Fibroblast of pulmonary artery (primary cell): ENCODE results near the gene PLP1.
A peak's percentile ranks its signal among the peaks of the same experiment; 100 is the strongest.

Experiments used
- DNase-seq: peaks from one replicate; pipeline ENCODE4 v3.0.0-alpha.2; 2010; ENCODE audit warnings: low read depth
- H3K4me3 ChIP-seq: replicated peaks from 2 replicates; pipeline ENCODE4 v1.5.1; 2011; ENCODE audit warnings: low read depth, mild to moderate bottlenecking, control low read depth, low read length, moderate library complexity
- TF ChIP-seq, protein P1 (sequence below): IDR thresholded peaks from 2 replicates; pipeline ENCODE4 v1.5.1; 2011; ENCODE audit warnings: mild to moderate bottlenecking, control low read depth, low read length, inconsistent platforms; ENCODE audit errors: missing control alignments

The PLP1 gene

DNA sequence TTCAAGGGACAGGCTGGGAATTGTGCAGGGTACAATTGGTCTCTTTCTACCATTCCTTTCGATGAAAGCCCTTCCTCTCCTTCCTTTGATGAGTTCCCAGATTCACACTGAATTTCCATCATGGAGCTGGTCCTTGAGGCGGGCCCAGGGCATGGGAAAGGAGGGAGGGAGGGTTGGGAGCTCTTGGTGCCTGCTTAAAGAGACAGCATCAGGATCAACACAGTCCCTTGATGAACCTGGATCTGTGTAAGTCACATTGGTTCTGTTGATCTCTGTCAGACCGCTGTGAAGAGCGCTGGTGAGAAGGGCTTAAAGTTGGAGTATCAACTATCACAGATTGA lies 4.4 kb downstream of the PLP1 start:
- TF ChIP-seq, protein P1, sequence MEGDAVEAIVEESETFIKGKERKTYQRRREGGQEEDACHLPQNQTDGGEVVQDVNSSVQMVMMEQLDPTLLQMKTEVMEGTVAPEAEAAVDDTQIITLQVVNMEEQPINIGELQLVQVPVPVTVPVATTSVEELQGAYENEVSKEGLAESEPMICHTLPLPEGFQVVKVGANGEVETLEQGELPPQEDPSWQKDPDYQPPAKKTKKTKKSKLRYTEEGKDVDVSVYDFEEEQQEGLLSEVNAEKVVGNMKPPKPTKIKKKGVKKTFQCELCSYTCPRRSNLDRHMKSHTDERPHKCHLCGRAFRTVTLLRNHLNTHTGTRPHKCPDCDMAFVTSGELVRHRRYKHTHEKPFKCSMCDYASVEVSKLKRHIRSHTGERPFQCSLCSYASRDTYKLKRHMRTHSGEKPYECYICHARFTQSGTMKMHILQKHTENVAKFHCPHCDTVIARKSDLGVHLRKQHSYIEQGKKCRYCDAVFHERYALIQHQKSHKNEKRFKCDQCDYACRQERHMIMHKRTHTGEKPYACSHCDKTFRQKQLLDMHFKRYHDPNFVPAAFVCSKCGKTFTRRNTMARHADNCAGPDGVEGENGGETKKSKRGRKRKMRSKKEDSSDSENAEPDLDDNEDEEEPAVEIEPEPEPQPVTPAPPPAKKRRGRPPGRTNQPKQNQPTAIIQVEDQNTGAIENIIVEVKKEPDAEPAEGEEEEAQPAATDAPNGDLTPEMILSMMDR, result no peak
- H3K4me3 ChIP-seq, result no peak overlapping the region
- DNase-seq, result no peak

GRCh38 chrX:103781706-103782105 lies 5.1 kb downstream of the PLP1 start:
- TF ChIP-seq, protein P1, result no peak
- H3K4me3 ChIP-seq, result no peak overlapping the region

GRCh38 chrX:103782640-103783039 lies 6.0 kb downstream of the PLP1 start:
- H3K4me3 ChIP-seq, result no peak overlapping the region
- TF ChIP-seq, protein P1, result no peak

More at GRCh38 chrX:103781706-103782105, 5.1 kb downstream of the PLP1 start:
- no peak for DNase-seq

DNA sequence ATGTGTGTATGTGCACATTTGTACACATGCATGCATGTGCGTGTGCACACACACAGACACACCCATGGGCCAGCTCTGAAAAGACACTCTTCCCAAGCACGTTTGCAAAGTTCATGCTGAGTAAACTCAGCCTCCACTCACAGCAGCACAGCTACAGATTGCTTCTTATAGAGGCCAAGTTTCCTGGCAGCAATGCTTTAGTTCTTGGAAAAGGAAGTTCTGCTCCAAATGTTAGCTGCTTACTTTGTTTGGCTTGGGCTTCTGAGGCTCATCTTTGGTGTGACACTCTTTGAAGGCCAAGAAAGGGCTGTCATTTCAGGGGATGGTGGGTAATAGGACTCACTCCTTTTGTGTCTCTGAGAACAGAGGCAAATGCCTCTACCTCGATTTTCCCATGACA lies 6.6 kb downstream of the PLP1 start:
- no peak overlapping the region for H3K4me3 ChIP-seq
- DNase-seq, result no peak
- TF ChIP-seq, protein P1, result no peak

More at GRCh38 chrX:103782640-103783039, 6.0 kb downstream of the PLP1 start:
- DNase-seq, result no peak

- H3K4me3 ChIP-seq, result no peak overlapping the region
- peak; percentile 24 for DNase-seq
- TF ChIP-seq, protein P1, result no peak
Measured at GRCh38 chrX:103783971-103784370, 7.3 kb downstream of the PLP1 start.

DNA sequence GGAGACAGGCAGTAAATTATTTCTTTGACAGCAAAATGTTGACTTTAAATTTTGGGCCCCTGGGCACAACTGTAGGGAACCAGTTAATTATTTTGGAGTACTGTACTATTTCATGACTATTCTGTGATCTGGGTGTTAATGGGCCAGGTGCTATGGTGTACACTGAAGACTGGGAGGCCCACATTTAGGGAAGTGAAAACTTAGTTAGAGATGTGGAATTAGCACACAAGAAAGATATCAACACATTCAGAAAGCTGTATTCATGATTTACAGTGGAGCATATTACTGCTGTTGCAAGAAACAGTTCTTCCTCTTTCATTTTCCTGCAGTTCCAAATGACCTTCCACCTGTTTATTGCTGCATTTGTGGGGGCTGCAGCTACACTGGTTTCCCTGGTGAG lies 12.4 kb downstream of the PLP1 start:
- no peak overlapping the region for H3K4me3 ChIP-seq
- DNase-seq, result no peak
- TF ChIP-seq, protein P1, result no peak

DNA sequence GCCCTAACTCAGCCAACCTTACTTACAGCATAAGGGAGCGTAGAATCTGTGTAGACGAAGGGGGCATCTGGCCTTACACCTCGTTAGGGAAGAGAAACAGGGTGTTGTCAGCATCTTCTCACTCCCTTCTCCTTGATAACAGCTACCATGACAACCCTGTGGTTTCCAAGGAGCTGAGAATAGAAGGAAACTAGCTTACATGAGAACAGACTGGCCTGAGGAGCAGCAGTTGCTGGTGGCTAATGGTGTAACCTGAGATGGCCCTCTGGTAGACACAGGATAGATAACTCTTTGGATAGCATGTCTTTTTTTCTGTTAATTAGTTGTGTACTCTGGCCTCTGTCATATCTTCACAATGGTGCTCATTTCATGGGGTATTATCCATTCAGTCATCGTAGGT lies 14.6 kb downstream of the PLP1 start:
- TF ChIP-seq, protein P1, result no peak
- DNase-seq, result no peak

More for the DNA sequence above, 14.6 kb downstream of the PLP1 start:
- H3K4me3 ChIP-seq, result no peak overlapping the region
